ENCODE results near the gene RAPGEF3. TPM values are rescaled to one million over a fixed set of nuclear protein-coding genes. Genes with fewer than 3 reads are reported as not detected.

The RAPGEF3 gene
- total and polyA plus RNA-seq, 9 donors, result 16.9 to 132 (median 83.5) TPM

DNA sequence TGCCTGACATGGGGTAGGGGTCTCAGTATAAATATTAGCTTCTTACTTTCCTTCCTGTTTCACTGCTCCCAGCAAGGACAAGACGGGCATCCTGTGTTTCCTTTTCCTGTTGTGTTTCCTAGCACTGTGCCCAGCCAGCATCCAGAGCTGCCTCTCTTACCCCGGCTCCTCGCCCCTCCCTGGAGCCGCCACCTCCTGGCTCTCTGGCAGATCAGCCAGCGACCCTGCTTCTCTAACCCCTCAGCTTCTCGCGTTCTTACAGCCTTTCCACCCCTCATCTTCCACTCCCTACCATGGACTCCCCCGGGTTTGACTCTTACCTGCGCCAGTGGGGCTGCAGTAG, 43.2 kb upstream of the RAPGEF3 start:
- 70 to 73% (median 72%) methylated on average over 9 of the region's 9 CpGs for WGBS, 3 donors
- Histone ChIP-seq H3K9me3 (no peaks in the 10 kb centered on the region), H3K4me1 (ENCODE audit: insufficient read depth) (peaks cover 29% of the 10 kb centered on the region), H3K36me3 (no peaks in the 10 kb centered on the region), H3K27me3 (no peaks in the 10 kb centered on the region), H3K4me3 (no peak overlapping the region), H3K27ac (peak overlapping the region in 1 of 2 donors; percentile 24)
- no peak for DNase-seq
- intact Hi-C loops (cut with DNase I), result loop anchor here in 1 of 4 donors (5.0 kb wide), 1 partner anchor 35 kb away; no protein-coding TSS in a partner anchor
- TF ChIP-seq POLR2A (IDR thresholded peaks at IDR 0.05) (no peak), EP300 (IDR thresholded peaks at IDR 0.05) (no peak)
- TF ChIP-seq, protein P1, sequence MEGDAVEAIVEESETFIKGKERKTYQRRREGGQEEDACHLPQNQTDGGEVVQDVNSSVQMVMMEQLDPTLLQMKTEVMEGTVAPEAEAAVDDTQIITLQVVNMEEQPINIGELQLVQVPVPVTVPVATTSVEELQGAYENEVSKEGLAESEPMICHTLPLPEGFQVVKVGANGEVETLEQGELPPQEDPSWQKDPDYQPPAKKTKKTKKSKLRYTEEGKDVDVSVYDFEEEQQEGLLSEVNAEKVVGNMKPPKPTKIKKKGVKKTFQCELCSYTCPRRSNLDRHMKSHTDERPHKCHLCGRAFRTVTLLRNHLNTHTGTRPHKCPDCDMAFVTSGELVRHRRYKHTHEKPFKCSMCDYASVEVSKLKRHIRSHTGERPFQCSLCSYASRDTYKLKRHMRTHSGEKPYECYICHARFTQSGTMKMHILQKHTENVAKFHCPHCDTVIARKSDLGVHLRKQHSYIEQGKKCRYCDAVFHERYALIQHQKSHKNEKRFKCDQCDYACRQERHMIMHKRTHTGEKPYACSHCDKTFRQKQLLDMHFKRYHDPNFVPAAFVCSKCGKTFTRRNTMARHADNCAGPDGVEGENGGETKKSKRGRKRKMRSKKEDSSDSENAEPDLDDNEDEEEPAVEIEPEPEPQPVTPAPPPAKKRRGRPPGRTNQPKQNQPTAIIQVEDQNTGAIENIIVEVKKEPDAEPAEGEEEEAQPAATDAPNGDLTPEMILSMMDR (IDR thresholded peaks at IDR 0.05), result no peak

DNA sequence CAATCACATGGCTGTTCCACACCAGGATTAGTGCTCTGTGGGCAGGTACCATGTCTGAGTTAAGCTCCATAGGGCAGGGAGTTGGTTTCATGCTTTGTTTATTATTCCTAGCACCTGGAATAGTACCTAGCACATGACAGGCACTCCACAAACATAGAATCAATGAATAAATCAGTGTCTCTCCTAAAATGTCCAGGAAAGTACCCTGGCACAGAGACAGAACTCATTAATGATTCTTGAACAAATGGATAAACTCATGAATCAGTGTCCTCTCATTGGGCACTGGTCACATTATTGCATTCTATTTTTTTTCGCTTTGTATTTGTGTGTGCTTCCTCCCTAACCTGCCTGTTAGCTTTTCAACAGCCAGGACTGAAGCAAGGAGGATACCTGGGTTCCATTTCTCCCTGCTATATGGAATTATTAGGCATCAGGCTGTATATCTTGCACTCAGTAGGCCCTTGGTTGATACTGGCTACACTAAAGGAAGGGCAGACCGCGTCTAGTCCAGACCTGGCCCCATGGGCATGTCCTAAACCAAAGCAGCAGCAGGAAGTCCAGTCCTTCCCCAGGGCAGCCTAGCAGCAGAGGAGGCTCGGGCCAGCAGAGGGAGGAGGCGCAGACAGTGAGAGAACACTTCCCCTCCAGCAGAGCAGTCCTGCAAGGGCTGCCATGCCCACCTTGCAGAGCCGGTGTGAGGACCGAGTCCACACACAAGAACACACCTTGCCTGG, 42.7 kb upstream of the RAPGEF3 start:
- TF ChIP-seq POLR2A (IDR thresholded peaks at IDR 0.05) (no peak), EP300 (IDR thresholded peaks at IDR 0.05) (no peak)
- no peak for DNase-seq
- no peaks in the 10 kb centered on the region for H3K36me3 ChIP-seq
- H3K27ac ChIP-seq, result no peak overlapping the region
- intact Hi-C loops (cut with DNase I), result loop anchor here in 1 of 4 donors (5.0 kb wide), 1 partner anchor 36 kb away; no protein-coding TSS in a partner anchor
- WGBS, 3 donors, result 70 to 79% (median 74%) methylated on average over 7 of the region's 7 CpGs
- peaks cover 29% of the 10 kb centered on the region for H3K4me1 ChIP-seq (ENCODE audit: insufficient read depth)
- no peak overlapping the region for H3K4me3 ChIP-seq
- no peaks in the 10 kb centered on the region for H3K9me3 ChIP-seq
- H3K27me3 ChIP-seq, result no peaks in the 10 kb centered on the region

GRCh38 chr12:47800582-47800981, 41.9 kb upstream of the RAPGEF3 start:
- Histone ChIP-seq H3K36me3 (no peaks in the 10 kb centered on the region), H3K27me3 (no peaks in the 10 kb centered on the region), H3K9me3 (no peaks in the 10 kb centered on the region), H3K4me1 (ENCODE audit: insufficient read depth) (peaks cover 28% of the 10 kb centered on the region), H3K4me3 (no peak overlapping the region), H3K27ac (no peak overlapping the region)
- intact Hi-C loops (cut with DNase I), result loop anchor here in 1 of 4 donors (5.0 kb wide), 1 partner anchor 37 kb away; no protein-coding TSS in a partner anchor
- 83 to 91% (median 90%) methylated on average over 7 of the region's 7 CpGs for WGBS, 3 donors
- TF ChIP-seq EP300 (IDR thresholded peaks at IDR 0.05) (no peak), POLR2A (IDR thresholded peaks at IDR 0.05) (no peak)
- TF ChIP-seq, protein P1 (IDR thresholded peaks at IDR 0.05), result no peak
- DNase-seq, result no peak

- 66 to 67% (median 67%) methylated on average over 7 of the region's 7 CpGs for WGBS, 3 donors
- Histone ChIP-seq H3K4me1 (ENCODE audit: insufficient read depth) (peaks cover 20% of the 10 kb centered on the region), H3K27ac (no peak overlapping the region), H3K27me3 (no peaks in the 10 kb centered on the region), H3K36me3 (no peaks in the 10 kb centered on the region), H3K9me3 (no peaks in the 10 kb centered on the region), H3K4me3 (no peak overlapping the region)
- intact Hi-C loops (cut with DNase I), result no loop called here
- TF ChIP-seq, protein P1 (IDR thresholded peaks at IDR 0.05), result no peak
- TF ChIP-seq EP300 (IDR thresholded peaks at IDR 0.05) (no peak), POLR2A (IDR thresholded peaks at IDR 0.05) (no peak)
- DNase-seq, result no peak
Observed at GRCh38 chr12:47799357-47799955, 40.8 kb upstream of the RAPGEF3 start.
